DMS153 (cell line): ENCODE data around the gene SRRM2.
"Not testable (repeated sequence)": the region's sequence is repeated elsewhere in the genome, so short reads cannot be mapped to it uniquely, and the experiment has no call there.

ENCODE experiments used
- DNase-seq: peaks from one replicate; lab custom pipeline; 2025; lab: John Stamatoyannopoulos, UW

Gene SRRM2

GRCh38 chr16:2715064-2715463 lies 37.4 kb upstream of the SRRM2 start:
- DNase-seq, result no peak

- no peak for DNase-seq
Measured at GRCh38 chr16:2715519-2715918, 36.9 kb upstream of the SRRM2 start.

- DNase-seq, result no peak
Measured at GRCh38 chr16:2715966-2716885, 36.2 kb upstream of the SRRM2 start.

- DNase-seq, result no peak
Measured at GRCh38 chr16:2716948-2717347, 35.5 kb upstream of the SRRM2 start.

GRCh38 chr16:2717383-2718263 lies 34.8 kb upstream of the SRRM2 start:
- DNase-seq, result no peak

- no peak for DNase-seq
Measured at GRCh38 chr16:2719328-2720063, 32.9 kb upstream of the SRRM2 start.

- no peak for DNase-seq
Measured at GRCh38 chr16:2720064-2720457, 32.4 kb upstream of the SRRM2 start, which contains the start of gene PRSS27. TSS of gene PRSS27 (minus strand) at chr16:2720224. CDS start at chr16:2720160, 64 bp downstream.

GRCh38 chr16:2720719-2721633 lies 31.5 kb upstream of the SRRM2 start:
- peak; percentile 76 for DNase-seq

GRCh38 chr16:2721634-2722173 lies 30.7 kb upstream of the SRRM2 start:
- not testable (repeated sequence) for DNase-seq

GRCh38 chr16:2724088-2724676 lies 28.3 kb upstream of the SRRM2 start:
- DNase-seq, result no peak

GRCh38 chr16:2724816-2725348 lies 27.6 kb upstream of the SRRM2 start:
- no peak for DNase-seq

GRCh38 chr16:2726923-2727322 lies 25.5 kb upstream of the SRRM2 start:
- DNase-seq, result no peak

- no peak for DNase-seq
Measured at GRCh38 chr16:2728034-2728433, 24.4 kb upstream of the SRRM2 start.

- DNase-seq, result no peak
Measured at GRCh38 chr16:2734844-2735515, 17.5 kb upstream of the SRRM2 start.

- DNase-seq, result no peak
Measured at GRCh38 chr16:2736476-2737237, 15.8 kb upstream of the SRRM2 start.

GRCh38 chr16:2737238-2737605 lies 15.2 kb upstream of the SRRM2 start:
- DNase-seq, result no peak

- DNase-seq, result no peak
Measured at GRCh38 chr16:2737895-2738418, 14.5 kb upstream of the SRRM2 start.

GRCh38 chr16:2738615-2739014 lies 13.8 kb upstream of the SRRM2 start:
- DNase-seq, result no peak
